ENCODE results near the gene ADAMTS8.

Gene ADAMTS8

GRCh38 chr11:130428316-130429119 is at the start of gene ADAMTS8:
Gene ADAMTS8 (minus strand): TSS chr11:130428609. CDS start chr11:130428286, 323 bp downstream.
- no peak for DNase-seq

GRCh38 chr11:130477586-130478203 is 49.3 kb upstream of the ADAMTS8 start:
- no peak for DNase-seq

GRCh38 chr11:130476922-130477491 is 48.6 kb upstream of the ADAMTS8 start:
- DNase-seq = no peak

GRCh38 chr11:130476200-130476921 is 48.0 kb upstream of the ADAMTS8 start:
- DNase-seq = no peak

- no peak for DNase-seq
Measured at GRCh38 chr11:130475426-130476053, 47.1 kb upstream of the ADAMTS8 start.

GRCh38 chr11:130474637-130475400 is 46.4 kb upstream of the ADAMTS8 start:
- DNase-seq = no peak

GRCh38 chr11:130473795-130474377 is 45.5 kb upstream of the ADAMTS8 start:
- no peak for DNase-seq

- DNase-seq = no peak
Measured at GRCh38 chr11:130473056-130473794, 44.8 kb upstream of the ADAMTS8 start.

- DNase-seq = no peak
Measured at GRCh38 chr11:130472434-130472961, 44.1 kb upstream of the ADAMTS8 start.

GRCh38 chr11:130471731-130472433 is 43.5 kb upstream of the ADAMTS8 start:
- no peak for DNase-seq

- DNase-seq = no peak
Measured at GRCh38 chr11:130470832-130471706, 42.7 kb upstream of the ADAMTS8 start.

GRCh38 chr11:130469181-130469580 is 40.8 kb upstream of the ADAMTS8 start:
- DNase-seq = no peak

GRCh38 chr11:130467116-130467900 is 38.9 kb upstream of the ADAMTS8 start:
- DNase-seq = no peak

GRCh38 chr11:130465263-130465662 is 36.9 kb upstream of the ADAMTS8 start:
- DNase-seq = no peak

GRCh38 chr11:130464291-130464812 is 35.9 kb upstream of the ADAMTS8 start:
- DNase-seq = no peak

- DNase-seq = no peak
Measured at GRCh38 chr11:130462931-130463330, 34.5 kb upstream of the ADAMTS8 start.

- no peak for DNase-seq
Measured at GRCh38 chr11:130462101-130462885, 33.9 kb upstream of the ADAMTS8 start.
